Activated T-cell treated with anti-CD3 and anti-CD28 coated beads, Interleukin-2, amount 50 U/mL, for 72 hours (primary cell): Measurements from ENCODE around the gene NDE1. TPM values are rescaled to one million over a fixed set of nuclear protein-coding genes. Genes with fewer than 3 reads are reported as not detected.
"Not testable (repeated sequence)": the region's sequence is repeated elsewhere in the genome, so short reads cannot be mapped to it uniquely, and the experiment has no call there.

Source experiments
- ATAC-seq, 2 donors: fragments of 150-1000 bp; cut with Tn5 transposase; replicated peaks in 1 of 2; 2 replicates each; pipeline ENCODE4 v1.10.0; 2021; ENCODE audit warnings: moderate library complexity in 2 of 2, mild to moderate bottlenecking in 1 of 2
- DNase-seq, 2 donors: peaks; one replicate each; pipeline ENCODE4 v3.0.0; 2021 to 2022; ENCODE audit warnings: mixed read lengths in 1 of 2
- H3K27ac Mint-ChIP-seq: one replicate; pipeline ENCODE4 v1.8.0; 2022; ENCODE audit warnings: mild to moderate bottlenecking, moderate library complexity, mixed read lengths
- H3K27me3 Mint-ChIP-seq: one replicate; pipeline ENCODE4 v1.8.0; 2022; ENCODE audit warnings: low read depth, mixed read lengths
- H3K36me3 Mint-ChIP-seq, 2 donors: one replicate each; pipeline ENCODE4 v1.8.0; 2022; ENCODE audit warnings: mixed read lengths in 2 of 2, mild to moderate bottlenecking in 1 of 2; ENCODE audit not compliant: insufficient read depth in 2 of 2
- H3K4me1 Mint-ChIP-seq: one replicate; pipeline ENCODE4 v1.8.0; 2022; ENCODE audit warnings: low read depth, mixed read lengths
- H3K4me3 Mint-ChIP-seq, 2 donors: one replicate each; pipeline ENCODE4 v1.8.0; 2022; ENCODE audit warnings: mild to moderate bottlenecking in 2 of 2, mixed read lengths in 2 of 2, moderate library complexity in 2 of 2
- H3K9me3 Mint-ChIP-seq, 2 donors: one replicate each; pipeline ENCODE4 v1.8.0; 2022; ENCODE audit warnings: mixed read lengths in 2 of 2
- total RNA-seq, 2 donors: library from RNA; stranded (reverse); gene quantifications; one replicate each; pipeline ENCODE4 v1.2.3, GENCODE V29; 2022

NDE1 gene
- total RNA-seq, 2 donors from 2014 or later: 106 to 122 TPM

- ATAC-seq: peak; percentile 24 to 41
- DNase-seq: peak; percentile 19 to 34
- Mint-ChIP-seq H3K36me3 (peaks cover 17 to 36% of the 10 kb centered on the region in 2 donors), H3K4me3 (peak overlapping the region; percentile 61 to 100), H3K27me3 (no peaks in the 10 kb centered on the region), H3K9me3 (no peaks in the 10 kb centered on the region), H3K4me1 (peaks cover 77% of the 10 kb centered on the region), H3K27ac (peak overlapping the region; percentile 100)
Measured at GRCh38 chr16:15639061-15639568, 10.9 kb upstream of the NDE1 start.

DNA sequence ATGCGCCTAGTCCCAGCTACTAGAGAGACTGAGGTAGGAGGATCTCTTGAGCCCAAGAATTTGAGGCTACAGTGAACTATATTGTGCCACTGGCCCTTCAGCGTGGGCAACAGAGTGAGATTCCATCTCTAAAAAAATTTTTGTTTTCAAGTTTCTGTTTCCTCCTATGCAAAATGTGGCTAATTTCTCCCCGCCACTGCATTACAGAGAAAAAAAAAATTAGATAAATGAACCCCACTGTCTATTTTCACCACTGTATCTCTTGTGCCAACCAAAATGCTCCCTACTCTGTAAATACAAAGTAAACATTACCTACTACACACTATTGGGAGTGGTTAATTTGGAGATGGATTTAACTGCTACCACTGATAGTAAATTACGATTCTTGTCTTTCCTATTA is 9.1 kb upstream of the NDE1 start:
- Mint-ChIP-seq H3K4me3 (peak overlapping the region; percentile 94 to 100), H3K4me1 (peaks cover 74% of the 10 kb centered on the region), H3K27ac (peak overlapping the region; percentile 100), H3K27me3 (no peaks in the 10 kb centered on the region), H3K36me3 (peaks cover 13 to 25% of the 10 kb centered on the region in 2 donors), H3K9me3 (no peaks in the 10 kb centered on the region)
- ATAC-seq (no peak), DNase-seq (no peak)

- Mint-ChIP-seq H3K4me3 (peak overlapping the region; percentile 94 to 100), H3K9me3 (no peaks in the 10 kb centered on the region), H3K36me3 (peaks cover 8 to 19% of the 10 kb centered on the region in 2 donors), H3K27me3 (no peaks in the 10 kb centered on the region), H3K4me1 (peaks cover 68% of the 10 kb centered on the region), H3K27ac (peak overlapping the region; percentile 100)
- no peak for DNase-seq
- ATAC-seq: no peak
Measured at GRCh38 chr16:15641753-15642556, 8.1 kb upstream of the NDE1 start.

DNA sequence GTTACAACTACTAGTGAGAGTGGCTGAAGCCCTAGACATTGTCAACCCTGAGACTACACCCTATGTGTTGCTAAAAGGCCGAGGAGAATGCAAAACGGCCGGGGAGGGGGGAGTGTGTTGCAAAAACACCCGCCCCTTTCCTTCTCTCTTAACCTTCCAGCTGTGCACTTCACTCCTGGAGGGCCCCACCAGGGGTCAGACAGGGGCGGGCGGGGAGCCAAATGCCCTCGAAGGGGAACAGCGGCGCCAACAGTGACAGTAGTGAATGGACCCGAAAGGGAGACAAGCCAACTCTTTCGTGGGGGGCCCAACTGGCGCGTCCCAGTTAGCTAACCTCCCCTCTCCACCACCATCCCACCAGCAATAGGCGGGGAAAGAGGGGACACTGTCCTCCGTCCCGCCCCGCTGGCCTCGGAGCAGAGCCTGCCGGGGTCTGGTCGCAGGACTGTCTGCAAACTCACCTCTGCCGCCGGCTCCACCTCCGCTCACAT is 7.4 kb upstream of the NDE1 start:
- Mint-ChIP-seq H3K36me3 (peaks cover 4 to 15% of the 10 kb centered on the region in 2 donors), H3K27ac (peak overlapping the region; percentile 100), H3K4me1 (peaks cover 68% of the 10 kb centered on the region), H3K27me3 (no peaks in the 10 kb centered on the region), H3K4me3 (peak overlapping the region; percentile 94 to 100), H3K9me3 (no peaks in the 10 kb centered on the region)
- ATAC-seq (peak; percentile 79 to 85), DNase-seq (peak; percentile 91 to 93)

DNA sequence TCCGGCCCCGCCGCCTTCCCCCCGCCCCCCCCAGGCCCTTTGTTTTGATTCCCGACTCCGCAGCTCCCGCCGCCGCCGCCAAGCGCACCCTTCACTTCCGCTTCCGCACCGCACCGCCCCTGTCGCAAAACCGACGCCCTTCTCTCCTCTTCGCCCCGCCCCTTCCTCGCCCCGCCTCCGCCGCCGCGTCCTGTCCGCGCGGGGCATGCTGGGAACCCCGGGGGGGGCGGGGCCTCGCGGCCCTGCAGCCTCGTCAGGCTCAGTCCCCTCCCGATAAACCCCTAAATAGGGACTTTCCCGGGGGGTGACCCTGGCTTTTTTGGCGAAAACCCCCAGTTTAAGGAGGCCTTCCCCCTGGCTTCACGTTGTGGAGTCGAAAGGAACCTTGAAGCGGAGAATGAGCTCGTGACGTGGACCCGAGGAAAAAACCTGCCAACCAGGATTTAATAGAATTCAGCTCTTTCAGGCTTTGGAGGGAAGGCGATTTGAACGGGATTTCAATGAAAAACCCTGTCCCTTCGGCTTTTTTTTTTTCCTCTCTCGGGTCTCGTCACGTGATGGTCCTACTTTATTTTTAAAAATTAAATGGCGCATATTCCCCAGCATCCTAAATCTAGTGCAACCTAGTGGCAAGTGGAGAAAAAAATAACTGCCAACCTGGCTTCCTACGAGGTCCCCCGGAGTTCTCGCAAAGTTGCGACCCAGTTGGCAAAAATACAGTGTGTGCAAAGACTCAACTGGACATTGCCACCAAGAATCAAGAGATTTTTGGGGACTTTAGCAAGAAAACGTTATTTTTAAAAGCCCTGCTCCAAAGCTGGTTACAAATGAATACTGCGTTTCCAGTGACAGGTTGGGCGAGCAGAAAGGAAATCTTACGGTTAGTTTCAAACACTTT is 6.7 kb upstream of the NDE1 start, which contains the start of gene MARF1:
MARF1 (minus strand) TSS at position 107 of the 898 bp plus-strand sequence. CDS start 3,921 bp downstream, outside the sequence.
- Mint-ChIP-seq H3K27me3 (no peaks in the 10 kb centered on the region), H3K4me1 (peaks cover 66% of the 10 kb centered on the region), H3K27ac (peak within 1 kb of the TSS; percentile 100), H3K4me3 (peak within 1 kb of the TSS; percentile 94 to 100), H3K36me3 (peaks cover 4 to 12% of the 10 kb centered on the region in 2 donors), H3K9me3 (no peaks in the 10 kb centered on the region)
- peak; percentile 59 to 69 for ATAC-seq
- peak; percentile 100 for DNase-seq

DNA sequence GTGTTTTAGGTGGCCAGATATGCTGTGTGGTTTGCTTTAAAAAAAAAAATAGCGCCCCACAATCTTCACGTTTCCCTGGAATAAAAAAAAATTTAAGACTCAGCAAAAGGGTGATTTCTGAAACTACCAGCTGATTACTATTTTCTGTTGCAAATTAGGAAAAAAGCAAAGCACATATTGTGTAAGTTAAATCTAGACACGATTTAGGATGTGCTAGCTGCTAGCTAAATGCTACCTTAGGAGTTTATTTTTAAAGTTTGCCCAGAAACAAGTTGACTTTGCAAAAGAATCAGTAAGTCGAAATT is 6.1 kb upstream of the NDE1 start:
- ATAC-seq: no peak
- Mint-ChIP-seq H3K36me3 (peaks cover 3 to 6% of the 10 kb centered on the region in 2 donors), H3K27ac (peak overlapping the region; percentile 100), H3K4me1 (peaks cover 61% of the 10 kb centered on the region), H3K9me3 (no peaks in the 10 kb centered on the region), H3K27me3 (no peaks in the 10 kb centered on the region), H3K4me3 (peak overlapping the region; percentile 94 to 100)
- no peak for DNase-seq

GRCh38 chr16:15644267-15644961 is 5.6 kb upstream of the NDE1 start:
- H3K4me3 Mint-ChIP-seq: peak overlapping the region; percentile 94 to 100

GRCh38 chr16:15644962-15645465 is 5.0 kb upstream of the NDE1 start:
- not testable (repeated sequence) for H3K36me3 Mint-ChIP-seq, H3K27ac Mint-ChIP-seq, H3K9me3 Mint-ChIP-seq, H3K27me3 Mint-ChIP-seq, ATAC-seq
- Mint-ChIP-seq H3K4me3 (peak overlapping the region in 1 of 2 donors; percentile 6), H3K4me1 (peaks cover 55% of the 10 kb centered on the region)
- peak; percentile 43 to 50 for DNase-seq

More at GRCh38 chr16:15644267-15644961, 5.6 kb upstream of the NDE1 start:
- H3K4me1 Mint-ChIP-seq: peaks cover 58% of the 10 kb centered on the region
- H3K27me3 Mint-ChIP-seq: no peaks in the 10 kb centered on the region
- ATAC-seq (no peak), DNase-seq (no peak)
- H3K9me3 Mint-ChIP-seq: no peaks in the 10 kb centered on the region
- H3K36me3 Mint-ChIP-seq: peaks cover 0 to 3% of the 10 kb centered on the region in 2 donors
- H3K27ac Mint-ChIP-seq: peak overlapping the region; percentile 100

GRCh38 chr16:15646557-15647293 is 3.3 kb upstream of the NDE1 start:
- not testable (repeated sequence) for H3K36me3 Mint-ChIP-seq, ATAC-seq, H3K27ac Mint-ChIP-seq, H3K9me3 Mint-ChIP-seq, H3K27me3 Mint-ChIP-seq, H3K4me3 Mint-ChIP-seq, DNase-seq
- H3K4me1 Mint-ChIP-seq: peaks cover 47% of the 10 kb centered on the region

- Mint-ChIP-seq H3K36me3 (peaks cover 4 to 5% of the 10 kb centered on the region in 2 donors), H3K27me3 (no peaks in the 10 kb centered on the region), H3K4me1 (peaks cover 48% of the 10 kb centered on the region), H3K27ac (no peak overlapping the region), H3K9me3 (no peaks in the 10 kb centered on the region), H3K4me3 (no peak overlapping the region)
- DNase-seq (no peak), ATAC-seq (no peak)
Measured at GRCh38 chr16:15647294-15648014, 2.6 kb upstream of the NDE1 start.

GRCh38 chr16:15648135-15648730 is 1.8 kb upstream of the NDE1 start:
- no peak for ATAC-seq
- Mint-ChIP-seq H3K4me1 (peaks cover 55% of the 10 kb centered on the region), H3K4me3 (no peak overlapping the region), H3K27ac (no peak overlapping the region), H3K27me3 (no peaks in the 10 kb centered on the region), H3K9me3 (no peaks in the 10 kb centered on the region), H3K36me3 (peaks cover 7 to 8% of the 10 kb centered on the region in 2 donors)
- no peak for DNase-seq
